ENCODE data around the gene MTG1. TPM values are rescaled to one million over a fixed set of nuclear protein-coding genes. Genes with fewer than 3 reads are reported as not detected.

Gene MTG1
- total and polyA plus RNA-seq, 2 donors (not counting 1 experiment from before 2014, with no cell fraction given): 23.9 to 25.3 TPM

DNA sequence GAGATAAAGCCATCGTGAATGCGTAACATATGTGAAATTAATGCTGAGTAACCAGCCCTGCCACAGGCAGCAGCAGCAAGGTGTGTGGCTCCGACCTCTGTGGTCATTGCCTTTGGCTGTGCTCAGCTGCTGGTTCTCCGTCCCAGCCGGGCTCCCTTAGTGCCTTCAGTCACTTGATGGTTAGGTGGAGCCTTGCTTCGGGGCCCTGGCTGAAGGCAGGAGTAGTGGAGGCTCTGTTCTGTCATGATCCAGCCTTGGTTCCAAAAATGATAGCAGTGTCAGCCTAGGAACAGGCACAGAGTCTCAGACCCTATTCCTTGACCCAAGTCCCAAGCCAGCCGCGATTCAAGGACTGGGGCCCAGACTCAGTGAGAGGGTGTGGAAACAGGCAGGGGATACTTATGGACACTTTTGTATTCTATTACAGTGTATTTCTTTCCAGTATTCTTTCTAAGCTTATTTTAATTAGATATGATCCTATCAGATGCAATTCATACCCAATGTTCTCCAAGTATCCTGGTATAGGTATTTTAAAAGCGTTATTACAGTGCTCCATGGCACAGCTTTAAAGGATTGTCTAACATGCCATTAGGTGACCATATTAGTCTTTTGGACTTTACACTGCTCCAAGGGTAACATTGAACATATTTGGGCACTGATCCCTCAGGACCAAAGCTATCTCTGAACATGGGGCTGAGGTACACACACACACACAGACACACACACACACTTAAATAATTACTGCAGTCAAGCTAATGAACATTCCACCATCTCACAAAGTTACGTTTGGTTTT, 68.8 kb downstream of the MTG1 start:
- DNase-seq (ENCODE audit: low read depth in 2 of 2): no peak
- Histone ChIP-seq H4K20me1 (ENCODE audit: control insufficient read depth, extremely low read depth, insufficient read depth, low read length) (no peaks in the 10 kb centered on the region), H3K9me3 (ENCODE audit: control insufficient read depth, insufficient read depth, low read depth, low read length) (no peaks in the 10 kb centered on the region), H3K4me1 (ENCODE audit: control insufficient read depth, extremely low read depth, insufficient read depth, low read length) (no peaks in the 10 kb centered on the region), H3K36me3 (ENCODE audit: control insufficient read depth, insufficient read depth, low read length) (no peaks in the 10 kb centered on the region), H2AFZ (ENCODE audit: low read length) (no peak overlapping the region), H3K27me3 (ENCODE audit: control insufficient read depth, insufficient read depth, low read length) (no peaks in the 10 kb centered on the region), H3K4me2 (ENCODE audit: extremely low read depth, insufficient read depth, low read length) (no peak overlapping the region), H3K4me3 (replicated peaks in 1 of 4; ENCODE audit: control extremely low read depth in 1 of 4, insufficient read depth in 1 of 4, low read depth in 3 of 4, low read length in 4 of 4) (no peak overlapping the region), H3K9ac (ENCODE audit: insufficient read depth, low read length) (no peak overlapping the region), H3K27ac (ENCODE audit: insufficient read depth, low read length) (no peak overlapping the region), H3K79me2 (ENCODE audit: control insufficient read depth, insufficient read depth, low read length) (no peaks in the 10 kb centered on the region)
- no peak for TF ChIP-seq CTCF (conservative IDR thresholded peaks at IDR 0.05 in 1 of 2, IDR thresholded peaks at IDR 0.05 in 1 of 2; ENCODE audit: low read depth in 1 of 2, low read length in 2 of 2)

GRCh38 chr10:133464582-133465031, 70.7 kb downstream of the MTG1 start:
- Histone ChIP-seq H3K79me2 (ENCODE audit: control insufficient read depth, insufficient read depth, low read length) (no peaks in the 10 kb centered on the region), H3K27me3 (ENCODE audit: control insufficient read depth, insufficient read depth, low read length) (no peaks in the 10 kb centered on the region), H3K27ac (ENCODE audit: insufficient read depth, low read length) (no peak overlapping the region), H3K36me3 (ENCODE audit: control insufficient read depth, insufficient read depth, low read length) (no peaks in the 10 kb centered on the region), H4K20me1 (ENCODE audit: control insufficient read depth, extremely low read depth, insufficient read depth, low read length) (no peaks in the 10 kb centered on the region), H3K9ac (ENCODE audit: insufficient read depth, low read length) (no peak overlapping the region), H3K4me2 (ENCODE audit: extremely low read depth, insufficient read depth, low read length) (no peak overlapping the region), H2AFZ (ENCODE audit: low read length) (no peak overlapping the region), H3K4me1 (ENCODE audit: control insufficient read depth, extremely low read depth, insufficient read depth, low read length) (no peaks in the 10 kb centered on the region), H3K9me3 (ENCODE audit: control insufficient read depth, insufficient read depth, low read depth, low read length) (no peaks in the 10 kb centered on the region), H3K4me3 (replicated peaks in 1 of 4; ENCODE audit: control extremely low read depth in 1 of 4, insufficient read depth in 1 of 4, low read depth in 3 of 4, low read length in 4 of 4) (no peak overlapping the region)
- no peak for DNase-seq (ENCODE audit: low read depth in 2 of 2)
- TF ChIP-seq EZH2 (IDR thresholded peaks at IDR 0.05; ENCODE audit: low read length, missing control alignments): no peak
- no peak for TF ChIP-seq CTCF (conservative IDR thresholded peaks at IDR 0.05 in 1 of 2, IDR thresholded peaks at IDR 0.05 in 1 of 2; ENCODE audit: low read depth in 1 of 2, low read length in 2 of 2)

DNA sequence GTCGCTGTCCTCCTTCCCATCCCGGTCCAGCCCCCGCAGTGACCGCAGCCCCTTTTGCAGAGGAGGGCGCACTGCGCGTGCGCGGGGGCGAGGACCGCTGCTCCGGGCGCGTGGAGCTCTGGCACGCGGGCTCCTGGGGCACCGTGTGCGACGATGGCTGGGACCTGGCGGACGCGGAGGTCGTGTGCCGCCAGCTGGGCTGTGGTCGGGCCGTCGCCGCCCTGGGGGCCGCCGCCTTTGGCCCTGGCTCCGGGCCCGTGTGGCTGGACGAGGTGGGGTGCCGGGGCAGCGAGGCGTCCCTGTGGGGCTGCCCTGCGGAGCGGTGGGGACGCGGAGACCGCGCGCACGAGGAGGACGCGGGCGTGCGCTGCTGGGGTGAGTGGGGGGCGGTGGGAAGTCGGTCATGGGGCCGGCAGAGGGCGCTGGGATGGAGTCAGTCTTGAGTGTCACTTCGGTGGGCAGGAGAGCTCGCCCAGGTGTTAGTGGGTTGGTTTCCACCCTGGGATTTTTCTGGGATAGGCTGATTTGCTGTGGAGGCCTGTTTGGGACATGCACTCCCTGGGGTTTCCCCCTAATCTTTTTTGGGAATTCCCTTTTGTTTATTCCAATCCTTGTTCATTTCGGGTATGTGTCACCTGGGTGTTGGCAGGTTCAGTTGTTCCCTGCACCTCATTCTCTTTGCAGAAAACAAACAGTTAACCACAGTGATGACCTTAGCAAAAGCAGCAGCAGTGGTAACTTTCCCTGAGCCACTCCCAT, 71.4 kb downstream of the MTG1 start:
- Histone ChIP-seq H3K36me3 (ENCODE audit: control insufficient read depth, insufficient read depth, low read length) (no peaks in the 10 kb centered on the region), H3K4me2 (ENCODE audit: extremely low read depth, insufficient read depth, low read length) (no peak overlapping the region), H3K79me2 (ENCODE audit: control insufficient read depth, insufficient read depth, low read length) (no peaks in the 10 kb centered on the region), H3K27me3 (ENCODE audit: control insufficient read depth, insufficient read depth, low read length) (no peaks in the 10 kb centered on the region), H3K4me1 (ENCODE audit: control insufficient read depth, extremely low read depth, insufficient read depth, low read length) (no peaks in the 10 kb centered on the region), H3K27ac (ENCODE audit: insufficient read depth, low read length) (no peak overlapping the region), H4K20me1 (ENCODE audit: control insufficient read depth, extremely low read depth, insufficient read depth, low read length) (no peaks in the 10 kb centered on the region), H3K9ac (ENCODE audit: insufficient read depth, low read length) (no peak overlapping the region), H3K4me3 (replicated peaks in 1 of 4; ENCODE audit: control extremely low read depth in 1 of 4, insufficient read depth in 1 of 4, low read depth in 3 of 4, low read length in 4 of 4) (no peak overlapping the region), H2AFZ (ENCODE audit: low read length) (no peak overlapping the region), H3K9me3 (ENCODE audit: control insufficient read depth, insufficient read depth, low read depth, low read length) (no peaks in the 10 kb centered on the region)
- no peak for DNase-seq (ENCODE audit: low read depth in 2 of 2)
- no peak for TF ChIP-seq EZH2 (IDR thresholded peaks at IDR 0.05; ENCODE audit: low read length, missing control alignments)
- TF ChIP-seq CTCF (conservative IDR thresholded peaks at IDR 0.05 in 1 of 2, IDR thresholded peaks at IDR 0.05 in 1 of 2; ENCODE audit: low read depth in 1 of 2, low read length in 2 of 2): no peak

All from fibroblast of lung (primary cell).